ENCODE results near the gene RBMS2. TPM values are rescaled to one million over a fixed set of nuclear protein-coding genes. Genes with fewer than 3 reads are reported as not detected.
"Not testable (repeated sequence)": the region's sequence is repeated elsewhere in the genome, so short reads cannot be mapped to it uniquely, and the experiment has no call there.

RBMS2 gene
- total RNA-seq, 4 donors from 2014 or later, result 4.1 to 11.0 (median 5.4) TPM

DNA sequence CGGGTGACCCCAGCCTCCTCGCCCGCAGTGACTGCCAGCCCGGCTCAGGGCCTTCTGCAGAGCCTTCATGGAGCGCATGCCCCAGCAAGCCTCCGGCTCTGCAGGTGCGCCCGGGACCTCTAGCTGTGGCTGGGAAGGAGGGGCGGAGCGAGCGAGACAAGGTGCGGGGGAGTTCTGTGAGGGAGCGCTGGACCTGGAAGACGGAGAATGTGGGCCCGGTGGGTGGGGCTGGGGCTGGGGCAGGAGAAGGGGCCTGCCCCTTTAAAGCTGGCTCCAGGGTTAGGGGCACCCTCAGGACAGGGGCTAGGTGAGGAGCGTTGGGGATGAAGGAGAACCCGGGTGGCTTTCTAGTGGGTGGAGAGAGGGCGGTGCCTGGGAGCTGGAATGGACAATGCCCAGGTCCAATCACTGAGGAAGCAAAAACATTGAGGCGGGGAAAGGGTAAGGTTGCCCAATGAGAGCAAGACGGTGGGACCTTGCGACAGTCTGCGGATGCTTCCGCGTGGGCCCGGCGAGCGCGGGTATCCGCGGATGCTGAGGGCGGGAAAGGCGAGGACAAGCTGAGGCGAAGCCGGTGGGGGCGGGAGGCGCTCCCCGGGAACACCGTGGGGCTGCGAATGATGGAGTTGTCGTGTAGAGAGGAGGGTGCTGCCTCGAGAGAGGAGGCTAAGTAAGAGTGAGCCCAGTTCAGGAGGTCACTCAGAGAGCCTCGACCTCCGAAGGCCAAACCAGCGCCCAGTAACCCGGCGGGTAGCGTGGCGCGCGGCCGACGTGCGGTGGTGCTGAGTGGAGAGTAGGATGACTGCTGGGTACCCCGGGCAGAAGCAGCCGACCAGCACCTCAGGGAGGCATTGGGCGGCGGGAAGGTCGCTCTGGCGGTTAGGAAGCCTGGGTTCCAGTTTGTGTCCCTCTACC lies 33.3 kb upstream of the RBMS2 start, which contains the start of gene GLS2:
Gene GLS2 (minus strand): TSS at position 121 of the 915 bp plus-strand sequence. CDS start 43 bp downstream, at position 78.
- Histone ChIP-seq H3K4me3 (peak within 1 kb of the TSS; percentile 62 to 74 (median 69)), H3K27ac (no peak within 1 kb of the TSS), H3K4me1 (peaks cover 5 to 18% of the 10 kb centered on the region in 2 donors), H3K36me3 (no peaks in the 10 kb centered on the region), H3K27me3 (peaks cover 16 to 34% (median 28%) of the 10 kb centered on the region in 3 donors), H3K9me3 (no peaks in the 10 kb centered on the region)
- intact Hi-C loops (cut with DNase I; ENCODE audit: low total_unique reads) (no loop called here), in situ Hi-C loops (cut with MboI; ENCODE audit: low sequenced_read_pairs in 4 of 4) (no loop called here)
- TF ChIP-seq, protein P1, sequence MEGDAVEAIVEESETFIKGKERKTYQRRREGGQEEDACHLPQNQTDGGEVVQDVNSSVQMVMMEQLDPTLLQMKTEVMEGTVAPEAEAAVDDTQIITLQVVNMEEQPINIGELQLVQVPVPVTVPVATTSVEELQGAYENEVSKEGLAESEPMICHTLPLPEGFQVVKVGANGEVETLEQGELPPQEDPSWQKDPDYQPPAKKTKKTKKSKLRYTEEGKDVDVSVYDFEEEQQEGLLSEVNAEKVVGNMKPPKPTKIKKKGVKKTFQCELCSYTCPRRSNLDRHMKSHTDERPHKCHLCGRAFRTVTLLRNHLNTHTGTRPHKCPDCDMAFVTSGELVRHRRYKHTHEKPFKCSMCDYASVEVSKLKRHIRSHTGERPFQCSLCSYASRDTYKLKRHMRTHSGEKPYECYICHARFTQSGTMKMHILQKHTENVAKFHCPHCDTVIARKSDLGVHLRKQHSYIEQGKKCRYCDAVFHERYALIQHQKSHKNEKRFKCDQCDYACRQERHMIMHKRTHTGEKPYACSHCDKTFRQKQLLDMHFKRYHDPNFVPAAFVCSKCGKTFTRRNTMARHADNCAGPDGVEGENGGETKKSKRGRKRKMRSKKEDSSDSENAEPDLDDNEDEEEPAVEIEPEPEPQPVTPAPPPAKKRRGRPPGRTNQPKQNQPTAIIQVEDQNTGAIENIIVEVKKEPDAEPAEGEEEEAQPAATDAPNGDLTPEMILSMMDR (IDR thresholded peaks at IDR 0.05 in 4 of 5, conservative IDR thresholded peaks at IDR 0.05 in 1 of 5), result no peak
- TF ChIP-seq POLR2A (IDR thresholded peaks at IDR 0.05), result no peak
- DNase-seq (peak; percentile 41 to 66), ATAC-seq (peak; percentile 96 to 98)

DNA sequence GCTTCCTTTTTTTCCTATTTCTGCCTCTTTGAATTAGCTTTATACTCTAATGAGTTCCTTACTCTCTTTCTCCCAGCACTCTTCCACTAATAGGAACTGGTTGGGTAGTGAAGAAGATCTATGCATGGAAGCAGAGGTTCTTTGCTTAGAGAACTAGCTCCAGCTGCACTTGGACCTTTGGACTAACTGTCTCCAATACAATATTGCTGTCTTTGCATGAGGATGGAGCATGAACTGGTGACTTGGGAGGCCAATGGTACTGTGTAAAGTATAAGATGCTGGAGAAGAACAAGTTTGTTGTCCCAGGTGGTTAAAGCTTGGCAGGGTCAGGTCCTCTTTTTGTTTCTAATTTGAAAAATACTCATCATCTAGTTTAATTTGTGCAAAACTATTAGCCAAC lies 31.3 kb upstream of the RBMS2 start:
- H3K27ac ChIP-seq, result no peak overlapping the region
- TF ChIP-seq, protein P1 (IDR thresholded peaks at IDR 0.05 in 4 of 5, conservative IDR thresholded peaks at IDR 0.05 in 1 of 5), result no peak
- no peak for TF ChIP-seq POLR2A (IDR thresholded peaks at IDR 0.05)
- H3K36me3 ChIP-seq, result no peaks in the 10 kb centered on the region
- H3K9me3 ChIP-seq, result no peaks in the 10 kb centered on the region
- ATAC-seq (no peak), DNase-seq (no peak)
- peaks cover 16 to 37% (median 28%) of the 10 kb centered on the region in 3 donors for H3K27me3 ChIP-seq
- in situ Hi-C loops (cut with MboI; ENCODE audit: low sequenced_read_pairs in 4 of 4) (no loop called here), intact Hi-C loops (cut with DNase I; ENCODE audit: low total_unique reads) (no loop called here)
- H3K4me1 ChIP-seq, result peaks cover 5 to 18% of the 10 kb centered on the region in 2 donors
- H3K4me3 ChIP-seq, result no peak overlapping the region

DNA sequence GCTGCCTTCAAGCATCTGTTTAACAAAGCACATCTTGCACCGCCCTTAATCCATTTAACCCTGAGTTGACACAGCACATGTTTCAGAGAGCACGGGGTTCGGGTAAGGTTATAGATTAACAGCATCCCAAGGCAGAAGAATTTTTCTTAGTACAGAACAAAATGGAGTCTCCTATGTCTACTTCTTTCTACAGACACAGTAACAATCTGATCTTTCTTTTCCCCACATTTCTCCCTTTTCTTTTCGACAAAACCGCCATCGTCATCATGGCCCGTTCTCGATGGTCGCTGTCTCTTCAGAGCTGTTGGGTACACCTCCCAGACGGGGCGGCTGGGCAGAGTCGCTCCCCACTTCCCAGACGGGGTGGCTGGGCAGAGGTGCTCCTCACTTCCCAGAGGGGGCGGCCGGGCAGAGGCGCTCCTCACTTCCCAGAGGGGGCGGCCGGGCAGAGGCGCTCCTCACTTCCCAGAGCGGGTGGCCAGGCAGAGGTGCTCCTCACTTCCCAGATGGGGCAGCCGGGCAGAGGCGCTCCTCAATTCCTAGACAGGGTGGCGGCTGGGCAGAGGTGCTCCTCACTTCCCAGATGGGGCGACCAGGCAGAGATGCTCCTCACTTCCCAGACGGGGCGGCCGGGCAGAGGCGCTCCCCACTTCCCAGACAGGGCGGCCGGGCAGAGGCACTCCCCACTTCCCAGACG lies 28.1 kb upstream of the RBMS2 start:
- ATAC-seq; DNase-seq; H3K36me3 ChIP-seq; H3K4me3 ChIP-seq; H3K9me3 ChIP-seq; in situ Hi-C loops (cut with MboI; ENCODE audit: low sequenced_read_pairs in 4 of 4); H3K27ac ChIP-seq; intact Hi-C loops (cut with DNase I; ENCODE audit: low total_unique reads); H3K4me1 ChIP-seq: not testable (repeated sequence)
- peaks cover 16 to 36% (median 28%) of the 10 kb centered on the region in 3 donors for H3K27me3 ChIP-seq

DNA sequence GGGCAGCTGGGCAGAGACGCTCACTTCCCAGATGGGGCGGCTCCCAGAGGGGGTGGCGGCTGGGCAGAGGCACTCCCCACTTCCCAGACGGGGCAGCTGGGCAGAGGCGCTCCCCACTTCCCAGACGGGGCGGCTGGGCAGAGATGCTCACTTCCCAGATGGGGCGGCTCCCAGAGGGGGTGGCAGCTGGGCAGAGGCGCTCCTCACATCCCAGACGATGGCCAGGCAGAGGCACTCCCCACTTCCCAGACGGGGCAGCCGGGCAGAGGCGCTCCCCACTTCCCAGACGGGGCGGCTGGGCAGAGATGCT lies 27.6 kb upstream of the RBMS2 start:
- in situ Hi-C loops (cut with MboI; ENCODE audit: low sequenced_read_pairs in 4 of 4); H3K27ac ChIP-seq; DNase-seq; H3K4me1 ChIP-seq; ATAC-seq; H3K9me3 ChIP-seq; intact Hi-C loops (cut with DNase I; ENCODE audit: low total_unique reads); H3K4me3 ChIP-seq; H3K36me3 ChIP-seq: not testable (repeated sequence)
- peaks cover 16 to 31% (median 25%) of the 10 kb centered on the region in 3 donors for H3K27me3 ChIP-seq

DNA sequence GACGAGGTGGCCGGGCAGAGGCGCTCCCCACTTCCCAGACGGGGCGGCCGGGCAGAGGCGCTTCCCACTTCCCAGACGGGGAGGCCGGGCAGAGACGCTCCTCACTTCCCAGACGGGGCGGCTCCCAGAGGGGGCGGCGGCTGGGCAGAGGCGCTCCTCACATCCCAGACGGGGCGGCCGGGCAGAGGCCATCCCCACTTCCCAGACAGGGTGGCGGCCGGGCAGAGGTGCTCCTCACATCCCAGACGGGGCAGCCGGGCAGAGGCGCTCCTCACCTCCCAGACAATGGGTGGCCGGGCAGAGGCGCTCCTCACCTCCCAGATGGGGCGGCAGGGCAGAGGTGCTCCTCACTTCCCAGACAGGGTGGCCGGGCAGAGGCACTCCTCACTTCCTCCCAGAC lies 27.1 kb upstream of the RBMS2 start:
- intact Hi-C loops (cut with DNase I; ENCODE audit: low total_unique reads); H3K36me3 ChIP-seq; DNase-seq; H3K4me3 ChIP-seq; H3K27ac ChIP-seq; ATAC-seq; in situ Hi-C loops (cut with MboI; ENCODE audit: low sequenced_read_pairs in 4 of 4); H3K4me1 ChIP-seq; H3K9me3 ChIP-seq: not testable (repeated sequence)
- peaks cover 15 to 27% (median 22%) of the 10 kb centered on the region in 3 donors for H3K27me3 ChIP-seq

DNA sequence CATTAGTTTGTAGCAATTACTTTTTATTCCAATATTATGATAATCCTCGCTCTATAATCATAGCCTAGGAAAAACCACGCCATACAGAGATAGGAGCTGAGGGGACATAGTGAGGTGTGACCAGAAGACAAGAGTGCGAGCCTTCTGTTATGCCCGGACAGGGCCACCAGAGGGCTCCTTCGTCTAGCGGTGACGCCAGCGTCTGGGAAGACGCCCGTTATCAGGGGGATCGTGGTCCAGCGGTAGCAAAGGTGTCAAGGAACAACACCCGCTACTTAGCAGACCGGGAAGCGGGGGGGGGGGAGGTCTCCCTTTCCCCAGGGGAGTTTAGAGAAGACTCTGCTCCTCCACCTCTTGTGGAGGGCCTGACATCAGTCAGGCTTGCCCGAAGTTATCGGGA lies 24.9 kb upstream of the RBMS2 start:
- H3K27me3 ChIP-seq; H3K4me3 ChIP-seq; H3K36me3 ChIP-seq; intact Hi-C loops (cut with DNase I; ENCODE audit: low total_unique reads); H3K4me1 ChIP-seq; in situ Hi-C loops (cut with MboI; ENCODE audit: low sequenced_read_pairs in 4 of 4); H3K27ac ChIP-seq; H3K9me3 ChIP-seq; ATAC-seq: not testable (repeated sequence)
- TF ChIP-seq, protein P1 (IDR thresholded peaks at IDR 0.05 in 4 of 5, conservative IDR thresholded peaks at IDR 0.05 in 1 of 5), result peak in 2 of 5 experiments; percentile 31 to 43
- peak in 1 of 2 donors; percentile 50 for DNase-seq

DNA sequence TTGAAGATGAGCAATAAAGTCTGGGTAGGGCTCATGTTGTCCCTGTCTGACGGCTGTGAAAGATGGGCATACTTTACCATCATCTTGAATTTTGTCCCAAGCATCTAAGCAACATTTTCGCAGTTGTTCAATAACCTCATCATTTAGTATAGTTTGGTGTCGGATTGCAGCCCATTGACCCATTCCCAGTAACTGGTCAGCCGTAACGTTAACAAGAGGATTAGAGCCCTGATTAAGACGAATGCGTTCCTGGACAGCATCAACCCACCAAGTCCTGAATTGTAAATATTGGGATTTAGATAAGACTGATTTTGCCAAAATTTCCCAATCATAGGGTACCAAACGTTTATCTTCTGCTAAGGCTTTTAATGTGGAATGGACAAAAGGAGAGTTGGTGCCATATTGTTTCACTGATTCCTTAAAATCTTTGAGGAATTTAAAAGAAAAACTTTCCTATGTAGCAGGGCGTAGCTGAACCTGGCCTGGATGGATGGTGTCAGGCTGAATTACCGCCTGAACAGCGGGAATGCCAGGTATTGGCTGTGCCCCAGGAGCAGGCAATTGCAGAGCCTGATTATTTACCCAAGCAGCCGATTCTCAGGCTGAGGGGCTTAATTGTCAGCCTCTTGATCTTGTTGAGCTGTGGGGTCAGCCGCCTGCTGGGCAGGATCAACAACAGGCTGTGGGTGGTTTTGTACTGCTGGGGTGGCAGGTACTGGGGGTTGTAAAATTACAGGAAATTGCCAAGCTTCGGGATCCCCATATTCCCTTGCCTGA lies 23.3 kb upstream of the RBMS2 start:
- DNase-seq; H3K4me3 ChIP-seq; H3K4me1 ChIP-seq; intact Hi-C loops (cut with DNase I; ENCODE audit: low total_unique reads); H3K36me3 ChIP-seq; in situ Hi-C loops (cut with MboI; ENCODE audit: low sequenced_read_pairs in 4 of 4); ATAC-seq; H3K9me3 ChIP-seq; H3K27ac ChIP-seq; H3K27me3 ChIP-seq: not testable (repeated sequence)

DNA sequence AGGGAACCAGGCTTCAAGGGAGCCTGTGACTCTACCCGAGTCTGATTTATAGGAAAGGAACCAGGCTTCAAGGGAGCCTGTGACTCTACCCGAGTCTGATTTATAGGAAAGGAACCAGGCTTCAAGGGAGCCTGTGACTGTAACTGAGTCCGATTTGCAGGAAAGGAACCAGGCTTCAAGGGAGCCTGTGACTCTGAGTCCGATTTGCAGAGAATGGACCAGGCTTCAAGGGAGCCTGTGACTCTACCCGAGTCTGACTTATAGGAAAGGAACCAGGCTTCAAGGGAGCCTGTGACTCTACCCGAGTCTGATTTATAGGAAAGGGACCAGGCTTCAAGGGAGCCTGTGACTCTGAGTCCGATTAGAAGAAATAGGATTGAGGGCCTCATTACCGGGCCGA lies 22.2 kb upstream of the RBMS2 start:
- H3K4me1 ChIP-seq; ATAC-seq; H3K4me3 ChIP-seq; H3K9me3 ChIP-seq; intact Hi-C loops (cut with DNase I; ENCODE audit: low total_unique reads); DNase-seq; in situ Hi-C loops (cut with MboI; ENCODE audit: low sequenced_read_pairs in 4 of 4); H3K27me3 ChIP-seq; H3K36me3 ChIP-seq; H3K27ac ChIP-seq: not testable (repeated sequence)
